Type B pancreatic cell (in vitro differentiated cells): ENCODE data around the gene APOL2. TPM values are rescaled to one million over a fixed set of nuclear protein-coding genes. Genes with fewer than 3 reads are reported as not detected.
"Not testable (repeated sequence)": the region's sequence is repeated elsewhere in the genome, so short reads cannot be mapped to it uniquely, and the experiment has no call there.

Source experiments
- DNase-seq: peaks from one replicate; pipeline ENCODE4 v3.0.0; 2021; ENCODE audit warnings: mixed read lengths; ENCODE audit not compliant: unreplicated experiment; ENCODE audit errors: extremely low spot score
- H3K27ac Mint-ChIP-seq: 2 replicates; pipeline ENCODE4 v1.8.0; 2021; ENCODE audit warnings: mild to moderate bottlenecking, mixed read lengths
- H3K27me3 Mint-ChIP-seq: 2 replicates; pipeline ENCODE4 v1.8.0; 2021; ENCODE audit warnings: mixed read lengths
- H3K36me3 Mint-ChIP-seq: 2 replicates; pipeline ENCODE4 v1.8.0; 2021; ENCODE audit warnings: mixed read lengths
- H3K4me1 Mint-ChIP-seq: one replicate; pipeline ENCODE4 v1.8.0; 2021; ENCODE audit warnings: mixed read lengths; ENCODE audit not compliant: unreplicated experiment
- H3K4me3 Mint-ChIP-seq: 2 replicates; pipeline ENCODE4 v1.8.0; 2021; ENCODE audit warnings: mild to moderate bottlenecking, mixed read lengths
- H3K9me3 Mint-ChIP-seq: 2 replicates; pipeline ENCODE4 v1.8.0; 2021; ENCODE audit warnings: mixed read lengths
- total RNA-seq: library from RNA; stranded (reverse); gene quantifications from 2 replicates; pipeline ENCODE4 v1.2.1, GENCODE V29; 2021; ENCODE audit warnings: low replicate concordance
- TF ChIP-seq, protein P1 (sequence below): fragments of 200-600 bp; sonication (generic); conservative IDR thresholded peaks from 2 replicates; pipeline ENCODE4 v1.5.0; 2021; ENCODE audit warnings: antibody characterized with exemption, mild to moderate bottlenecking

The APOL2 gene
- total RNA-seq, 1 donor from 2014 or later, result 23.7 TPM

DNA sequence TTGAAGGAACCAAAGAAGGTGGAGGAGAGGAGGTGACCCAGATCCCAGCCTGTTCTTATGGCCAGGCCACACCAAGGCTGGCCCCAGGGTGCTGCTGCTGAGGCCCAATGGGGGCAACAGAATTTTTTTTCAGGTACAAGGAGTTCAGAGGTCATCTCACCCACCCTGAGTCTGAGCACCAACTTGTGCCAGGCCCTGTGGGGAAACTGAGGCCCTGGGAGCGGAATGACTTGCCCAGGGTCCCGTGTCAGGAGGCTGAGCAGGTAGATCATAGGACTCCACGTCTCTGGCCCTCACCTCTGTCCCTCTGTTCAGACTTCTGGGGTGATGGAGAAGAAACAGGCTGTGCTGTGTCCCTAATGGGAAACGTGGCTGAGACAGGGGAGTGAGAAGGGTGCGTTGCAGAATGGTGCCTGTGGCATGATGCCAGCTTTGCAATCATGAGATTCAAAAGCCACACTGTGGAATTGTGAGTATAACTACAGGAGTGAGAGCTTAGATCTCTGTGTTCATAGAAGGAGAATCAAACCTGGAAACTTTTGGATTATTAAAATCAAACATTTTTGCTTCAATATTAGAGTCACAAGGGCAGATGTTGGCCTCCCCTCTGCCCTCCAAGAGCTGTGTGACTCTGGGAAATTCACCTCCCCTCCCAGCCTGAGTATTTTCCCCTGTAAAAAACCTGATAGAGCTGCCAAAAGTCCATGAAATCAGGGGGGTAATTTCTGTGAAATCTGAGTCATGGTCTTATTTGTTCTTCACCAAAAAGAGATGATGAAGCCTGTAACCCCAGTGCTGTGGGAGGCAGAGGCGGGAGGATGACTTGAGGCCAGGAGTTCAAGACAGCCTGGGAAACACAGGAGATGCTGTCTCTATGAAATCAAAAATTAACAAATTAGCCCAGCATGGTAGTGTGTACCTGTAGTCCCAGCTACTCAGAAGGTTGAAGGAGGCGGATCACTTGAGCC lies 14.5 kb upstream of the APOL2 start:
- no peak overlapping the region for H3K4me3 Mint-ChIP-seq
- no peak for DNase-seq

DNA sequence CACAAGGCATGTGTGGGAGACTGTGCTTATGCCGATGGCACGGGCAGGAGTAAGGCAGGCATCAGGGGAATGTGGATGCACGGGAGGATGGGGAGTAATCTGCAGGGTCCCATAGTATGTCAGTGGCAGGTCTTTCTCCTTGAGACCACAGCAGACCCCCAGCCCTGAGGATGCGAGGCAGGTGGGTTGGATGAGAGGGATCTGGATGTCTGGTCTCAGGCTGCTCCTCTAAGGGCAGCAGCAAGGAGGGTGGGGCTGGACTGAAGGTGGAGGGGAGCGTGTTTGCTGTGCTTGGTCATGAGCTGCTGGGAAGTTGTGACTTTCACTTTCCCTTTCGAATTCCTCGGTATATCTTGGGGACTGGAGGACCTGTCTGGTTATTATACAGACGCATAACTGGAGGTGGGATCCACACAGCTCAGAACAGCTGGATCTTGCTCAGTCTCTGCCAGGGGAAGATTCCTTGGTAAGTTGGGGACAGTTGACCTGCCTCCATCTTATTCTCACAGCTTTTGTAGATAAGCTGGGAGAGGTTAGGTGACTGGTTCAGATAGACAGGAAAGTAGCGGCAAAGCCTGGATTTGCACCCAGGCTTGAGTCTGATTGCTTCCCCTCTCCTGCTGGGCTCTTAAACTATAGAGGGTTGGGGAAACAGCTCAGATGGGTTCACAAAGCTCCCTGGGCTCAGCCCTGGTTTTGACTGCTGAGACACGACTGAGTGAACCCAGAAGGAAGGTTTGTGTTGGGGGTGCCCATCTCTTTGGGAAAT lies 13.6 kb upstream of the APOL2 start, which contains the start of gene APOL1:
Gene APOL1, plus strand, starts transcription at position 380 of the 769 bp plus-strand sequence. CDS start 1,823 bp downstream, outside the sequence.
- Mint-ChIP-seq H3K36me3 (no peaks in the 10 kb centered on the region), H3K27me3 (no peaks in the 10 kb centered on the region), H3K27ac (peak within 1 kb of the TSS; percentile 74), H3K4me3 (peak within 1 kb of the TSS; percentile 61), H3K9me3 (peaks cover 12% of the 10 kb centered on the region), H3K4me1 (peaks cover 23% of the 10 kb centered on the region)
- TF ChIP-seq, protein P1, sequence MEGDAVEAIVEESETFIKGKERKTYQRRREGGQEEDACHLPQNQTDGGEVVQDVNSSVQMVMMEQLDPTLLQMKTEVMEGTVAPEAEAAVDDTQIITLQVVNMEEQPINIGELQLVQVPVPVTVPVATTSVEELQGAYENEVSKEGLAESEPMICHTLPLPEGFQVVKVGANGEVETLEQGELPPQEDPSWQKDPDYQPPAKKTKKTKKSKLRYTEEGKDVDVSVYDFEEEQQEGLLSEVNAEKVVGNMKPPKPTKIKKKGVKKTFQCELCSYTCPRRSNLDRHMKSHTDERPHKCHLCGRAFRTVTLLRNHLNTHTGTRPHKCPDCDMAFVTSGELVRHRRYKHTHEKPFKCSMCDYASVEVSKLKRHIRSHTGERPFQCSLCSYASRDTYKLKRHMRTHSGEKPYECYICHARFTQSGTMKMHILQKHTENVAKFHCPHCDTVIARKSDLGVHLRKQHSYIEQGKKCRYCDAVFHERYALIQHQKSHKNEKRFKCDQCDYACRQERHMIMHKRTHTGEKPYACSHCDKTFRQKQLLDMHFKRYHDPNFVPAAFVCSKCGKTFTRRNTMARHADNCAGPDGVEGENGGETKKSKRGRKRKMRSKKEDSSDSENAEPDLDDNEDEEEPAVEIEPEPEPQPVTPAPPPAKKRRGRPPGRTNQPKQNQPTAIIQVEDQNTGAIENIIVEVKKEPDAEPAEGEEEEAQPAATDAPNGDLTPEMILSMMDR, result no peak
- DNase-seq, result no peak

More for the DNA sequence above, 14.5 kb upstream of the APOL2 start:
- Mint-ChIP-seq H3K4me1 (peaks cover 31% of the 10 kb centered on the region), H3K36me3 (no peaks in the 10 kb centered on the region), H3K27ac (peak overlapping the region; percentile 68), H3K27me3 (no peaks in the 10 kb centered on the region), H3K9me3 (peaks cover 5% of the 10 kb centered on the region)
- TF ChIP-seq, protein P1, result no peak

DNA sequence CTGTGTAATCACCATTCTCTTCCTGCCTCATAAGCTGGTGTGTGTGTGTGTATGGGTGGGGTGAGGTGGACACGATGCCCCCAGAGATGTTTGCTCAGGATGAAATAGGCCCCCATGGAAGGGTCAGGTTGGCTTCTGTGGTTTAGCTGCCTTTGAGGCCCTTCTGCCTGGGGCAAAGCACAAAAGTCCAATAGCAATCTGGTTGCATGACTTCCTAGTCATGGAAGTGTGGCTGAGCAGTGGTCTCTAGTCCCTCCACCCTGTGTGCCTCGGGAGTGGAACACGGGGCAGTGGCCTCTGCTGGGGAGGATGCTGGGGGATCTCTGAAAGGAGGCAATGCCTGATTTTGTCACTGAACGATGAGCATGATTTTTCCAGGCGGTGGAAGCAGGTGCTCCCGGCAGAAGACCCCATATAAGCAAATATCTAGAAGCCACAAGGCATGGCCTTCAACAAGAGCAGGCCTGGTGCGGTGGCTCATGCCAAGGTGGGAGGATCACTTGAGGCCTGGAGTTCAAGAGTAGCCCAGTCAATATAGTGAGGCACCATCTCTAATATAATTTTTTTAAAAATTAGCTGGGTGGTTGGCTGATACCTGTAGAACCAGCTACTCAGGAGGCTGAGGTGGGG lies 12.8 kb upstream of the APOL2 start:
- Mint-ChIP-seq H3K27ac (peak overlapping the region; percentile 74), H3K9me3 (peaks cover 12% of the 10 kb centered on the region), H3K4me1 (peaks cover 22% of the 10 kb centered on the region)
- not testable (repeated sequence) for H3K27me3 Mint-ChIP-seq, DNase-seq, H3K36me3 Mint-ChIP-seq, H3K4me3 Mint-ChIP-seq

DNA sequence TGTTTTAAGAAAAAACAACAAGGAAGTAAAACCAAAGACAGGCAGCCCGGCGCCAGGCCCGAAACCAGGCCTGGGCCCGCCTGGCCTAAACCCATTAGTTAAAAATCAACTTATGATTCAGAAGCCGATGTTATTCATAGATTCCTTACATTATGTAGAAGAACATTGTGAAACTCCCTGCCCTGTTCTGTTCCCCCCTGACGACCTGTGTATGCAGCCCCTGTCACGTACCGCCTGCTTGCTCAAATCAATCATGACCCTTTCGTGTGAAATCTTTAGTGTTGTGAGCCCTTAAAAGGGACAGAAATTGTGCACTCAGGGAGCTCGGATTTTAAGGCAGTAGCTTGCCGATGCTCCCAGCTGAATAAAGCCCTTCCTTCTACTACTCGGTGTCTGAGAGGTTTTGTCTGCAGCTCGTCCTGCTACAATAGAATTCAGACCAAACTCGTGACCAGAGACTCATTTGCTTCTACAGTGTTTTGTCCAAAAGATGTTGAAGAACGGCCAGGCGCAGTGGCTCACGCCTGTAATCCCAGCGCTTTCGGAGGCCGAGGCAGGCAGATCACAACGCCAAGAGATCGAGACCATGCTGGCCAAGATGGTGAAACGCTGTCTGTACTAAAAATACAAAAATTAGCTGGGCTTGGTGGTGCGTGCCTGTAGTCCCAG lies 11.1 kb upstream of the APOL2 start:
- H3K27ac Mint-ChIP-seq, H3K36me3 Mint-ChIP-seq, H3K4me3 Mint-ChIP-seq, DNase-seq, H3K27me3 Mint-ChIP-seq: not testable (repeated sequence)
- Mint-ChIP-seq H3K9me3 (peaks cover 12% of the 10 kb centered on the region), H3K4me1 (peaks cover 13% of the 10 kb centered on the region)

DNA sequence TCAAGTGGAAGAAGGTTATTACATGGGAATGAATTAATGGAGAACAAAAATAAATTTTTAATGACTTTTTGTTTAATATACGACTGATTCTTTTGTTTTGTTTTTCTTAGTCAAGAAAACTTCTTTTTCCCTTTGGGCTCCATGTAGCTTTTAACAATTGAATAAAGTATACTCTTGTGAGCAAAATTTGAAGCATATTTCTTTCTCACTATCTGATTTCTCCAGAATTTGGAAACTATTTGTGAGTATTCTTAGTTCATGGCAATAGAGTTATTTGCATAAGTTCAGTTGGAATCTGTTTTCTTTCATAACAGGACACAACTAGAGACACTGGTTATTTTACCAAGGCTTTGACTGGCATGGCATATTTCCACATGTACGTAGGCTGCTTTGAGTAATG lies 9.8 kb upstream of the APOL2 start:
- TF ChIP-seq, protein P1, result no peak
- Mint-ChIP-seq H3K27ac (no peak overlapping the region), H3K27me3 (no peaks in the 10 kb centered on the region), H3K4me3 (no peak overlapping the region), H3K4me1 (peaks cover 12% of the 10 kb centered on the region), H3K36me3 (no peaks in the 10 kb centered on the region), H3K9me3 (peaks cover 12% of the 10 kb centered on the region)
- DNase-seq, result no peak

DNA sequence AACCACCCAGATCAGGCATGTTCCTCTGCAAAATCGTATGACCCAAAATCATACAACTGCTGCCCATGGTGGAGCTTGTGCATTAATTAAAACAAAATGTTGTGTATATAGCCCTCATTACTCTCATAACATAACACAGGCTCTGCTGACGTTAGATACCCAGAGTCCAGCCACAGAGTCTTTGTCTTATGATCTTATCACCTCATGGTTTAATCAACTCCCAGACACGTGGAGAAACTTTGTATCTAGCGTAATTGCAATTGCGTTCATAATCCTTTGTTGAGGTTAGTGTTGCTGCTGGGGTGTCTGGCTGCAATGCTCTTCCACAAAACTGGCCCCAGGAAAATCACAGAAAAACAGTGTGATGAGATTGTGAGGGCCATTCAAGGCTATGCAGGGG lies 8.6 kb upstream of the APOL2 start:
- peaks cover 4% of the 10 kb centered on the region for H3K4me1 Mint-ChIP-seq

More for the DNA sequence above, 8.6 kb upstream of the APOL2 start:
- no peak for DNase-seq
- H3K9me3 Mint-ChIP-seq, result peaks cover 12% of the 10 kb centered on the region
- no peak overlapping the region for H3K27ac Mint-ChIP-seq
- H3K27me3 Mint-ChIP-seq, result no peaks in the 10 kb centered on the region
- no peak overlapping the region for H3K4me3 Mint-ChIP-seq
- no peaks in the 10 kb centered on the region for H3K36me3 Mint-ChIP-seq
- TF ChIP-seq, protein P1, result no peak
